NCI-H1105 treated with DMSO at 0.1 percent for 48 hours (cell line): Measurements from ENCODE around the gene BRMS1L.
"Not testable (repeated sequence)": the region's sequence is repeated elsewhere in the genome, so short reads cannot be mapped to it uniquely, and the experiment has no call there.

Experiments
- DNase-seq: peaks from one replicate; lab custom pipeline; 2025; lab: John Stamatoyannopoulos, UW

Gene BRMS1L

GRCh38 chr14:35821564-35822411 lies 4.3 kb upstream of the BRMS1L start:
- DNase-seq, result no peak

GRCh38 chr14:35822501-35822900 lies 3.6 kb upstream of the BRMS1L start:
- DNase-seq, result no peak

- not testable (repeated sequence) for DNase-seq
Observed at GRCh38 chr14:35824446-35825165, 1.5 kb upstream of the BRMS1L start.

GRCh38 chr14:35825968-35826217 lies 245 bp upstream of the BRMS1L start:
- DNase-seq, result no peak

GRCh38 chr14:35826952-35827416 lies 846 bp downstream of the BRMS1L start:
- DNase-seq, result no peak

- no peak for DNase-seq
Observed at GRCh38 chr14:35827678-35828472, 1.7 kb downstream of the BRMS1L start.

GRCh38 chr14:35829449-35829848 lies 3.3 kb downstream of the BRMS1L start:
- no peak for DNase-seq

- no peak for DNase-seq
Observed at GRCh38 chr14:35835208-35835982, 9.3 kb downstream of the BRMS1L start.

GRCh38 chr14:35841704-35842103 lies 15.6 kb downstream of the BRMS1L start:
- DNase-seq, result not testable (repeated sequence)

GRCh38 chr14:35842245-35842644 lies 16.1 kb downstream of the BRMS1L start:
- DNase-seq, result not testable (repeated sequence)

- DNase-seq, result no peak
Observed at GRCh38 chr14:35844494-35844893, 18.4 kb downstream of the BRMS1L start.

GRCh38 chr14:35847636-35848035 lies 21.5 kb downstream of the BRMS1L start:
- no peak for DNase-seq

GRCh38 chr14:35849122-35849521 lies 23.0 kb downstream of the BRMS1L start:
- DNase-seq, result no peak

- no peak for DNase-seq
Observed at GRCh38 chr14:35851823-35852222, 25.7 kb downstream of the BRMS1L start.

- no peak for DNase-seq
Observed at GRCh38 chr14:35853225-35853624, 27.1 kb downstream of the BRMS1L start.

- no peak for DNase-seq
Observed at GRCh38 chr14:35854696-35855270, 28.6 kb downstream of the BRMS1L start.

GRCh38 chr14:35855876-35856481 lies 29.8 kb downstream of the BRMS1L start:
- peak; percentile 92 for DNase-seq

- no peak for DNase-seq
Observed at GRCh38 chr14:35858521-35859209, 32.5 kb downstream of the BRMS1L start.

- no peak for DNase-seq
Observed at GRCh38 chr14:35861204-35861868, 35.2 kb downstream of the BRMS1L start.
